Liver (tissue), 9 donors: ENCODE measurements around the gene OR2H1. TPM values are rescaled to one million over a fixed set of nuclear protein-coding genes. Genes with fewer than 3 reads are reported as not detected.

Source experiments
- DNase-seq: peaks from one replicate; pipeline ENCODE4 v3.0.0-alpha.2; 2017; ENCODE audit warnings: low spot score
- H3K27ac ChIP-seq, 2 donors: one replicate each; pipeline ENCODE4 v1.7.0; 2013; ENCODE audit warnings: inconsistent platforms in 2 of 2, low read length in 2 of 2, control low read depth in 1 of 2, low read depth in 1 of 2, mild to moderate bottlenecking in 1 of 2
- H3K27me3 ChIP-seq, 4 donors: one replicate each; pipeline versions ENCODE4 v1.6.1 to v1.7.0; 2013; ENCODE audit warnings: low read length in 3 of 4, inconsistent platforms in 1 of 4, mild to moderate bottlenecking in 1 of 4, moderate library complexity in 1 of 4; ENCODE audit not compliant: control insufficient read depth in 4 of 4, insufficient read depth in 4 of 4
- H3K36me3 ChIP-seq, 4 donors: one replicate each; pipeline versions ENCODE4 v1.6.1 to v1.7.0; 2013; ENCODE audit warnings: low read length in 3 of 4, mild to moderate bottlenecking in 3 of 4, low read depth in 1 of 4, moderate library complexity in 1 of 4; ENCODE audit not compliant: control insufficient read depth in 4 of 4, insufficient read depth in 3 of 4
- H3K4me1 ChIP-seq, 4 donors: one replicate each; pipeline versions ENCODE4 v1.6.1 to v1.7.0; 2013; ENCODE audit warnings: low read length in 3 of 4, mild to moderate bottlenecking in 3 of 4, moderate library complexity in 1 of 4; ENCODE audit not compliant: control insufficient read depth in 4 of 4, insufficient read depth in 4 of 4
- H3K4me3 ChIP-seq, 3 donors: one replicate each; pipeline versions ENCODE4 v1.6.1 to v1.7.0; 2013; ENCODE audit warnings: low read length in 3 of 3, control low read depth in 1 of 3, low read depth in 1 of 3, mild to moderate bottlenecking in 1 of 3
- H3K9ac ChIP-seq, 2 donors: one replicate each; pipeline ENCODE4 v1.7.0; 2013; ENCODE audit warnings: low read length in 2 of 2, mild to moderate bottlenecking in 2 of 2, moderate library complexity in 2 of 2, control low read depth in 1 of 2, low read depth in 1 of 2
- H3K9me3 ChIP-seq, 4 donors: one replicate each; pipeline versions ENCODE4 v1.6.1 to v1.7.0; 2013; ENCODE audit warnings: low read length in 3 of 4; ENCODE audit not compliant: control insufficient read depth in 4 of 4
- EGR1 ChIP-seq, 2 donors: IDR thresholded peaks; 2 replicates each; pipeline ENCODE4 v1.6.1; 2016 to 2018; ENCODE audit warnings: antibody characterized with exemption in 2 of 2, low read depth in 2 of 2
- FOXA1 ChIP-seq: IDR thresholded peaks from 2 replicates; pipeline ENCODE4 v1.6.1; 2016; ENCODE audit warnings: antibody characterized with exemption
- FOXA2 ChIP-seq: IDR thresholded peaks from 2 replicates; pipeline ENCODE4 v1.6.1; 2016; ENCODE audit warnings: antibody characterized with exemption
- GABPA ChIP-seq, 2 donors: IDR thresholded peaks in 1 of 2; conservative IDR thresholded peaks in 1 of 2; 2 replicates each; pipeline ENCODE4 v1.6.1; 2016; ENCODE audit warnings: antibody characterized with exemption in 2 of 2, mild to moderate bottlenecking in 1 of 2, moderate library complexity in 1 of 2
- HNF4A ChIP-seq, 2 donors: conservative IDR thresholded peaks; 2 replicates each; pipeline ENCODE4 v1.6.1; 2016; ENCODE audit warnings: antibody characterized with exemption in 2 of 2, mild to moderate bottlenecking in 2 of 2
- HNF4G ChIP-seq: IDR thresholded peaks from 2 replicates; pipeline ENCODE4 v1.6.1; 2016; ENCODE audit warnings: antibody characterized with exemption
- JUND ChIP-seq, 2 donors: IDR thresholded peaks; 2 replicates each; pipeline ENCODE4 v1.6.1; 2016; ENCODE audit warnings: antibody characterized with exemption in 2 of 2
- NR2F2 ChIP-seq: IDR thresholded peaks from 2 replicates; pipeline ENCODE4 v1.6.1; 2016; ENCODE audit warnings: antibody characterized with exemption
- RXRA ChIP-seq, 2 donors: IDR thresholded peaks; 2 replicates each; pipeline ENCODE4 v1.6.1; 2017 to 2018; ENCODE audit warnings: antibody characterized with exemption in 2 of 2, mild to moderate bottlenecking in 1 of 2
- SP1 ChIP-seq: IDR thresholded peaks from 2 replicates; pipeline ENCODE4 v1.6.1; 2018; ENCODE audit warnings: antibody characterized with exemption, mild to moderate bottlenecking
- TAF1 ChIP-seq: conservative IDR thresholded peaks from 2 replicates; pipeline ENCODE4 v1.6.1; 2016; ENCODE audit warnings: antibody characterized with exemption, mild to moderate bottlenecking
- YY1 ChIP-seq: IDR thresholded peaks from 2 replicates; pipeline ENCODE4 v1.6.1; 2016; ENCODE audit warnings: antibody characterized with exemption, mild to moderate bottlenecking
- WGBS: extraction: QIAGEN DNeasy Blood & Tissue Kit; methylation state at CpG from one replicate; pipeline ENCODE4 v1.1.7; 2013; 5-methylcytosine and 5-hydroxymethylcytosine counted together
- polyA plus RNA-seq, 2 donors: library from polyadenylated mRNA; stranded (reverse) in 1 of 2; unstranded in 1 of 2; fragments of 200-250 nt in 1 of 2; fragments of >200 nt in 1 of 2; fragmentation: Nextera tagmentation in 1 of 2; extraction: Ambion mirVana in 1 of 2; gene quantifications; one replicate each; pipeline versions ENCODE4 v1.2.1 to v1.2.3, GENCODE V29; 2013 to 2015
- total RNA-seq, 2 donors: library from RNA; depleted of rRNA; stranded (reverse); fragments of >200 nt; gene quantifications; one replicate each; pipeline ENCODE4 v1.2.3, GENCODE V29; 2014
- TF ChIP-seq, protein P1 (sequence below): IDR thresholded peaks from 2 replicates; pipeline ENCODE4 v1.6.1; 2016; ENCODE audit warnings: antibody characterized with exemption
- TF ChIP-seq, protein P2 (sequence below): IDR thresholded peaks from 2 replicates; pipeline ENCODE4 v1.6.1; 2016; ENCODE audit warnings: antibody characterized with exemption, mild to moderate bottlenecking
- TF ChIP-seq, protein P3 (sequence below): IDR thresholded peaks from 2 replicates; pipeline ENCODE4 v1.6.1; 2016; ENCODE audit warnings: antibody characterized with exemption
- TF ChIP-seq, protein P4 (sequence below): fragments of 150-350 bp; IDR thresholded peaks from 2 replicates; pipeline ENCODE4 v1.5.1; 2017; ENCODE audit warnings: improper control_type of control experiment, low read depth, low read length; ENCODE audit not compliant: missing input control
- TF ChIP-seq, protein P5 (sequence below): IDR thresholded peaks from 2 replicates; pipeline ENCODE4 v1.6.1; 2016; ENCODE audit warnings: antibody characterized with exemption
- donor health status: healthy.
- donor health status: healthy.
- donor health status: healthy.
- donor health status: healthy.
- donor health status: healthy.

OR2H1 gene
- total and polyA plus RNA-seq, 4 donors = not detected

DNA sequence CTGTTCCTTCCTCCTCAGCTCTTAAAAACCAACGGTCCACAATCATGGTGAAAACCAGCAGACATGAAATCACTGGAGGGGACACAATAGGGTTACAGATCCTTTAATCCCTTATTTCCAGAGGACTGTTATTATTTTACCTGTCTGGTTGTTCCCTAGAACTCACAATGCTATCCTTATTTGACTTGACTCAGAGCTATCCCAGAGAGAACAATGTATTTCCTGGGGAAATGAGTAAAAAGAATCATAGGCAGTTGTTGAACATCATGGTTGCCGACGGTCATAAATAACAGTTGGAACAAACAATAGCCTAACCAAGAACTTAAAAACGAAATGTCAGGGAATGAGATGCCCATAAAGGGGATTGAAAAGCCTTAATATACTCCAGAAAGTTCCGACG, 9.3 kb downstream of the OR2H1 start:
- Histone ChIP-seq H3K9me3 (no peaks in the 10 kb centered on the region), H3K9ac (no peak overlapping the region), H3K36me3 (no peaks in the 10 kb centered on the region), H3K27ac (no peak overlapping the region), H3K4me3 (no peak overlapping the region), H3K27me3 (peaks cover 0 to 3% (median 0%) of the 10 kb centered on the region in 4 donors), H3K4me1 (peaks cover 0 to 2% (median 0%) of the 10 kb centered on the region in 4 donors)
- DNase-seq = no peak
- no peak for TF ChIP-seq NR2F2
- TF ChIP-seq YY1 = no peak
- TF ChIP-seq, protein P1, sequence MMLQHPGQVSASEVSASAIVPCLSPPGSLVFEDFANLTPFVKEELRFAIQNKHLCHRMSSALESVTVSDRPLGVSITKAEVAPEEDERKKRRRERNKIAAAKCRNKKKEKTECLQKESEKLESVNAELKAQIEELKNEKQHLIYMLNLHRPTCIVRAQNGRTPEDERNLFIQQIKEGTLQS = no peak
- TF ChIP-seq, protein P2, sequence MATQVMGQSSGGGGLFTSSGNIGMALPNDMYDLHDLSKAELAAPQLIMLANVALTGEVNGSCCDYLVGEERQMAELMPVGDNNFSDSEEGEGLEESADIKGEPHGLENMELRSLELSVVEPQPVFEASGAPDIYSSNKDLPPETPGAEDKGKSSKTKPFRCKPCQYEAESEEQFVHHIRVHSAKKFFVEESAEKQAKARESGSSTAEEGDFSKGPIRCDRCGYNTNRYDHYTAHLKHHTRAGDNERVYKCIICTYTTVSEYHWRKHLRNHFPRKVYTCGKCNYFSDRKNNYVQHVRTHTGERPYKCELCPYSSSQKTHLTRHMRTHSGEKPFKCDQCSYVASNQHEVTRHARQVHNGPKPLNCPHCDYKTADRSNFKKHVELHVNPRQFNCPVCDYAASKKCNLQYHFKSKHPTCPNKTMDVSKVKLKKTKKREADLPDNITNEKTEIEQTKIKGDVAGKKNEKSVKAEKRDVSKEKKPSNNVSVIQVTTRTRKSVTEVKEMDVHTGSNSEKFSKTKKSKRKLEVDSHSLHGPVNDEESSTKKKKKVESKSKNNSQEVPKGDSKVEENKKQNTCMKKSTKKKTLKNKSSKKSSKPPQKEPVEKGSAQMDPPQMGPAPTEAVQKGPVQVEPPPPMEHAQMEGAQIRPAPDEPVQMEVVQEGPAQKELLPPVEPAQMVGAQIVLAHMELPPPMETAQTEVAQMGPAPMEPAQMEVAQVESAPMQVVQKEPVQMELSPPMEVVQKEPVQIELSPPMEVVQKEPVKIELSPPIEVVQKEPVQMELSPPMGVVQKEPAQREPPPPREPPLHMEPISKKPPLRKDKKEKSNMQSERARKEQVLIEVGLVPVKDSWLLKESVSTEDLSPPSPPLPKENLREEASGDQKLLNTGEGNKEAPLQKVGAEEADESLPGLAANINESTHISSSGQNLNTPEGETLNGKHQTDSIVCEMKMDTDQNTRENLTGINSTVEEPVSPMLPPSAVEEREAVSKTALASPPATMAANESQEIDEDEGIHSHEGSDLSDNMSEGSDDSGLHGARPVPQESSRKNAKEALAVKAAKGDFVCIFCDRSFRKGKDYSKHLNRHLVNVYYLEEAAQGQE = no peak
- TF ChIP-seq EGR1 (IDR thresholded peaks at IDR 0.05; ENCODE audit: low read depth in 2 of 2) = no peak
- TF ChIP-seq, protein P3, sequence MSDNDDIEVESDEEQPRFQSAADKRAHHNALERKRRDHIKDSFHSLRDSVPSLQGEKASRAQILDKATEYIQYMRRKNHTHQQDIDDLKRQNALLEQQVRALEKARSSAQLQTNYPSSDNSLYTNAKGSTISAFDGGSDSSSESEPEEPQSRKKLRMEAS = no peak
- no peak for TF ChIP-seq FOXA2
- TF ChIP-seq RXRA (IDR thresholded peaks at IDR 0.05) = no peak
- no peak for TF ChIP-seq TAF1
- TF ChIP-seq, protein P4, sequence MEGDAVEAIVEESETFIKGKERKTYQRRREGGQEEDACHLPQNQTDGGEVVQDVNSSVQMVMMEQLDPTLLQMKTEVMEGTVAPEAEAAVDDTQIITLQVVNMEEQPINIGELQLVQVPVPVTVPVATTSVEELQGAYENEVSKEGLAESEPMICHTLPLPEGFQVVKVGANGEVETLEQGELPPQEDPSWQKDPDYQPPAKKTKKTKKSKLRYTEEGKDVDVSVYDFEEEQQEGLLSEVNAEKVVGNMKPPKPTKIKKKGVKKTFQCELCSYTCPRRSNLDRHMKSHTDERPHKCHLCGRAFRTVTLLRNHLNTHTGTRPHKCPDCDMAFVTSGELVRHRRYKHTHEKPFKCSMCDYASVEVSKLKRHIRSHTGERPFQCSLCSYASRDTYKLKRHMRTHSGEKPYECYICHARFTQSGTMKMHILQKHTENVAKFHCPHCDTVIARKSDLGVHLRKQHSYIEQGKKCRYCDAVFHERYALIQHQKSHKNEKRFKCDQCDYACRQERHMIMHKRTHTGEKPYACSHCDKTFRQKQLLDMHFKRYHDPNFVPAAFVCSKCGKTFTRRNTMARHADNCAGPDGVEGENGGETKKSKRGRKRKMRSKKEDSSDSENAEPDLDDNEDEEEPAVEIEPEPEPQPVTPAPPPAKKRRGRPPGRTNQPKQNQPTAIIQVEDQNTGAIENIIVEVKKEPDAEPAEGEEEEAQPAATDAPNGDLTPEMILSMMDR = no peak
- no peak for TF ChIP-seq FOXA1
- no peak for TF ChIP-seq HNF4G
- TF ChIP-seq SP1 = no peak
- TF ChIP-seq GABPA (IDR thresholded peaks at IDR 0.05 in 1 of 2, conservative IDR thresholded peaks at IDR 0.05 in 1 of 2) = no peak
- no peak for TF ChIP-seq JUND (IDR thresholded peaks at IDR 0.05)
- TF ChIP-seq, protein P5, sequence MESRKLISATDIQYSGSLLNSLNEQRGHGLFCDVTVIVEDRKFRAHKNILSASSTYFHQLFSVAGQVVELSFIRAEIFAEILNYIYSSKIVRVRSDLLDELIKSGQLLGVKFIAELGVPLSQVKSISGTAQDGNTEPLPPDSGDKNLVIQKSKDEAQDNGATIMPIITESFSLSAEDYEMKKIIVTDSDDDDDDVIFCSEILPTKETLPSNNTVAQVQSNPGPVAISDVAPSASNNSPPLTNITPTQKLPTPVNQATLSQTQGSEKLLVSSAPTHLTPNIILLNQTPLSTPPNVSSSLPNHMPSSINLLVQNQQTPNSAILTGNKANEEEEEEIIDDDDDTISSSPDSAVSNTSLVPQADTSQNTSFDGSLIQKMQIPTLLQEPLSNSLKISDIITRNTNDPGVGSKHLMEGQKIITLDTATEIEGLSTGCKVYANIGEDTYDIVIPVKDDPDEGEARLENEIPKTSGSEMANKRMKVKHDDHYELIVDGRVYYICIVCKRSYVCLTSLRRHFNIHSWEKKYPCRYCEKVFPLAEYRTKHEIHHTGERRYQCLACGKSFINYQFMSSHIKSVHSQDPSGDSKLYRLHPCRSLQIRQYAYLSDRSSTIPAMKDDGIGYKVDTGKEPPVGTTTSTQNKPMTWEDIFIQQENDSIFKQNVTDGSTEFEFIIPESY = no peak
- TF ChIP-seq HNF4A (conservative IDR thresholded peaks at IDR 0.05) = no peak
- 49% methylated on average over 6 of the region's 6 CpGs for WGBS

DNA sequence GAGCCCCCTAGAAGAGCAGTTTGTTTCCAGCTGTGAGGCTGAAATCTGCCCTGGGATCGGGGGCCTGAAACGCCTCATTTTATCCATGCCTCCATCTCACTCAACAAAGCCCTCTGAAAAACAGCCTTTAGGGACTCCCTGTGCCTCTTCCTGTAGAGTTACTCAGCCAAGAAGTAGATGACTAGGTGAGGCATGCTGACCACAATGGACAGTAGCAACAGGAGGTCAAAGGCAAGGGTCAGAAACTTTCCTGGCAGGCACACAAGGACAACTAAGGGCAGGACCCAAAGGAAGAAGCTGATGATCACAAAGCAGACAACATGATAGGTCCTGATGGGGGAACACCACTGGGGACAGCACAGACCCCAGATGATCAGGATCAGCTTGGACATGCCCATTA, 18.0 kb downstream of the OR2H1 start:
- no peaks in the 10 kb centered on the region for H3K36me3 ChIP-seq
- peak in 1 of 2 donors; percentile 29 for TF ChIP-seq RXRA (IDR thresholded peaks at IDR 0.05)
- TF ChIP-seq FOXA1 = no peak
- TF ChIP-seq TAF1 = no peak
- no peaks in the 10 kb centered on the region for H3K27me3 ChIP-seq
- 93% methylated on average over 2 of the region's 2 CpGs for WGBS
- H3K9me3 ChIP-seq = no peaks in the 10 kb centered on the region
- no peak overlapping the region for H3K27ac ChIP-seq
- no peaks in the 10 kb centered on the region for H3K4me1 ChIP-seq
- no peak overlapping the region for H3K4me3 ChIP-seq
- no peak overlapping the region for H3K9ac ChIP-seq
- no peak for DNase-seq
